Natural killer cell treated with Interleukin-12 subunit alpha and Interleukin-12 subunit beta and Interleukin-15 and Interleukin-18, amount 100 ng/mL, for 72 hours (primary cell): ENCODE measurements around the gene JAKMIP2. TPM values are rescaled to one million over a fixed set of nuclear protein-coding genes. Genes with fewer than 3 reads are reported as not detected.

Experiments
- ATAC-seq, 2 donors: fragments of 150-1000 bp; cut with Tn5 transposase in 1 of 2; sonication (Bioruptor Pico), chemical (Tn5 transposase) in 1 of 2; 2 replicates each; pipeline ENCODE4 v1.10.0; 2021
- DNase-seq: peaks from one replicate; pipeline ENCODE4 v3.0.0; 2022; ENCODE audit warnings: low spot score
- H3K27ac Mint-ChIP-seq, 2 donors: 1 replicate in 1 of 2; 2 replicates in 1 of 2; pipeline ENCODE4 v1.8.0; 2022; ENCODE audit warnings: mixed read lengths in 2 of 2, mild to moderate bottlenecking in 1 of 2, moderate library complexity in 1 of 2
- H3K27me3 Mint-ChIP-seq, 2 donors: 1 replicate in 1 of 2; 2 replicates in 1 of 2; pipeline ENCODE4 v1.8.0; 2022; ENCODE audit warnings: mixed read lengths in 2 of 2
- H3K36me3 Mint-ChIP-seq: one replicate; pipeline ENCODE4 v1.8.0; 2022; ENCODE audit warnings: mixed read lengths
- H3K4me1 Mint-ChIP-seq, 2 donors: 1 replicate in 1 of 2; 2 replicates in 1 of 2; pipeline ENCODE4 v1.8.0; 2022; ENCODE audit warnings: low read depth in 2 of 2, mixed read lengths in 2 of 2, mild to moderate bottlenecking in 1 of 2
- H3K4me3 Mint-ChIP-seq: one replicate; pipeline ENCODE4 v1.8.0; 2022; ENCODE audit warnings: mixed read lengths
- H3K9me3 Mint-ChIP-seq: 2 replicates; pipeline ENCODE4 v1.8.0; 2022; ENCODE audit warnings: mixed read lengths
- total RNA-seq, 2 donors: library from RNA; stranded (reverse); gene quantifications; one replicate each; pipeline ENCODE4 v1.2.3, GENCODE V29; 2022

Gene JAKMIP2
- total RNA-seq, 2 donors from 2014 or later = 5.5 to 6.8 TPM

- ATAC-seq = no peak
- no peak for DNase-seq
- H3K4me1 Mint-ChIP-seq = peaks cover 14 to 25% of the 10 kb centered on the region in 2 donors
- H3K36me3 Mint-ChIP-seq = peaks cover 3% of the 10 kb centered on the region
- H3K9me3 Mint-ChIP-seq = no peaks in the 10 kb centered on the region
- no peak overlapping the region for H3K27ac Mint-ChIP-seq
- no peak overlapping the region for H3K4me3 Mint-ChIP-seq
- H3K27me3 Mint-ChIP-seq = no peaks in the 10 kb centered on the region
Measured at GRCh38 chr5:147689426-147689825, 93.1 kb downstream of the JAKMIP2 start.

DNA sequence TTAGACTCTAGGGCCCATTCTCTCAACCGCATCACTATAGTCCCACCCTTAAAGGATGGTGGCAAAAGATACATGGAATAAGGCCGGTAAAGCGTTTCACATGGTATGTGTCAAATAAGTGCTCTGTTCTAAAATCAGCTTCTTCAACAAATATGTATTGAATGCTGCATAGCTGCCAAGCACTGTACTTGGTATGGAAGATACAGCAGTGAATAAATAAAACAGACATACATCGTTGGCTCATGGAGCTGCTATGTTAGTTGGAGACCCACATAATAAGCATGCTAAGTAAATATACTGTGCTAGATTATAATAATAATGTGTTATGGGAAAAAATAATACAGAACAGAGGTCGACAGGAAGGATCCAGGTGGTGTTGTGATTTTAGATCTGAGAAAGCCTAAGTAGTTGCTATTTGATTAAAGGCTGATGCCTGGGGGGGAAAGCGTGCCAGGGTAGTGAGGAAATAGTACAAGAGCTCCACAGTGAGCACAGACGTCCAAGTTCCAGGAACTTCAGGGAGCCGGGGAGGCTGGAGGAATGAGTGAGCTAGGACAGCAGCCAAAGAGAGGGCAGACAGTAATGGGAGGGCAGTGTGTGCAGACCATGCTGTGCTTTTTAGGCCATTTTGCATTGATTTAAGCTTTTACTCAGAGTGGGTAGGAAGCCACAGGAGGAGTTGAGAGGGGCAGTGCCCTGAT is 93.7 kb downstream of the JAKMIP2 start:
- no peak overlapping the region for H3K27ac Mint-ChIP-seq

DNA sequence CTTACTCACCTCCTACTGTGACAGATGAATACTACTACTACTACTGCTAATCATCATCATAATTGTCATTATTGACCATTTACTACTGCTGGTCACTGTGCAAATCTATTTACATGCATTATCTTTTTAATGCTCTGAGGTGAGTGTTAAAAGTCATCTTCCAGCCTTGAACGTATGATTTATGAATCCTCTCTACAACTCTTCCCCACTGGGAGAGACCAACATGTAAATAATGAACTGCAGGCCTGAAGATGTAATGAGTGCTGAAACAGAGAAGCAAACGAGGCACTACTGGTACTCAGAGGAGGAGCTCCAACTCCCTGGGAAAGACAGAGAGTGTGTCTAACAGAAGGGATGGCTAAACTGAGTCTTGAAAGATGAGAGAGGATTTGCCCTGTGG is 95.4 kb downstream of the JAKMIP2 start:
- Mint-ChIP-seq H3K27ac (no peak overlapping the region), H3K4me1 (peaks cover 7 to 19% of the 10 kb centered on the region in 2 donors), H3K36me3 (no peaks in the 10 kb centered on the region), H3K27me3 (no peaks in the 10 kb centered on the region), H3K9me3 (no peaks in the 10 kb centered on the region), H3K4me3 (no peak overlapping the region)
- ATAC-seq (no peak), DNase-seq (no peak)

More for the DNA sequence above, 93.7 kb downstream of the JAKMIP2 start:
- Mint-ChIP-seq H3K4me3 (no peak overlapping the region), H3K27me3 (no peaks in the 10 kb centered on the region), H3K36me3 (no peaks in the 10 kb centered on the region), H3K9me3 (no peaks in the 10 kb centered on the region), H3K4me1 (peaks cover 11 to 24% of the 10 kb centered on the region in 2 donors)
- DNase-seq = no peak
- no peak for ATAC-seq

GRCh38 chr5:147686421-147686820 is 96.1 kb downstream of the JAKMIP2 start:
- DNase-seq = no peak
- H3K4me3 Mint-ChIP-seq = no peak overlapping the region
- no peak for ATAC-seq
- H3K4me1 Mint-ChIP-seq = peaks cover 5 to 19% of the 10 kb centered on the region in 2 donors
- no peak overlapping the region for H3K27ac Mint-ChIP-seq
- no peaks in the 10 kb centered on the region for H3K27me3 Mint-ChIP-seq
- no peaks in the 10 kb centered on the region for H3K9me3 Mint-ChIP-seq
- H3K36me3 Mint-ChIP-seq = no peaks in the 10 kb centered on the region

DNA sequence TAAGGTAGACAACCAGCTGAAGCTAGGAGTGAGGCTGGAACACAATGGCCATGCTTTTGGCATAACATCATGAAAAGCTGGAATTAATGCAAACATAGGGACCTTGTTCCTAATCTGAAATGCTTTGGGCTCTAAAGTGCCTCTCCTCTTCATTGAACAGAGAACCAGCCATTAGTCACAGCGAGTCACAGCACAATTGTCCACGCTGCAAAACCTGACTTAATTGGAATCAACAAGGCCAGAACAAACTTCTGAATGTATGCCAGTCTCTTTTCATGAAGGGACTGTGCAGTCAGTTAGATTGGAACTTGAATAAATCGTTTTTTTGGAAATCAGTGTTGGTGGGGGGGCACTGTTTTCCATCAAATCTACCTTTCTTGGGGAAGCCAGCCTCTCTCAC is 96.5 kb downstream of the JAKMIP2 start:
- H3K4me3 Mint-ChIP-seq = no peak overlapping the region
- H3K27me3 Mint-ChIP-seq = no peaks in the 10 kb centered on the region
- H3K4me1 Mint-ChIP-seq = peaks cover 7 to 19% of the 10 kb centered on the region in 2 donors
- H3K36me3 Mint-ChIP-seq = no peaks in the 10 kb centered on the region
- DNase-seq (no peak), ATAC-seq (no peak)
- no peak overlapping the region for H3K27ac Mint-ChIP-seq
- no peaks in the 10 kb centered on the region for H3K9me3 Mint-ChIP-seq

GRCh38 chr5:147675168-147675567 is 107.4 kb downstream of the JAKMIP2 start:
- Mint-ChIP-seq H3K27me3 (no peaks in the 10 kb centered on the region), H3K4me1 (no peaks in the 10 kb centered on the region), H3K36me3 (no peaks in the 10 kb centered on the region), H3K4me3 (no peak overlapping the region), H3K9me3 (no peaks in the 10 kb centered on the region), H3K27ac (no peak overlapping the region)
- DNase-seq = no peak
- ATAC-seq = no peak

DNA sequence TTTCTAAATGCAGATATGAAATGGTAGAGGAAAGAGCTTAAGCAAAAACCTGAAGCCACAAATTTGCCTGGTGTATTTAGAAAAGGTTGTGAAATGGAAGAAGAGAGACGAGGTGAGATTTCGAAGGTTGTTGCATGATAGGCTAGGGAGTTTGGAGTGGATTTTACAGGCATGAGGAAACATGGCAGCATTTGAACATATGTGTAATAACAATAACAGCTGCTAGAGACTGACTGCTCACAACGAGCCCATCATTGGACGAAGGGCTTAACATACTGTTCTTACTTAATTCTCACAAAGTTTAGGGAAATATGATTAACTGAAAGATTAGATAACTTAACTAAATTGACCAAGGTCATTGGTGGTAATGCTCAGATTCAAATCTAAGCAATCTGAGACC is 108.1 kb downstream of the JAKMIP2 start:
- ATAC-seq (no peak), DNase-seq (no peak)

DNA sequence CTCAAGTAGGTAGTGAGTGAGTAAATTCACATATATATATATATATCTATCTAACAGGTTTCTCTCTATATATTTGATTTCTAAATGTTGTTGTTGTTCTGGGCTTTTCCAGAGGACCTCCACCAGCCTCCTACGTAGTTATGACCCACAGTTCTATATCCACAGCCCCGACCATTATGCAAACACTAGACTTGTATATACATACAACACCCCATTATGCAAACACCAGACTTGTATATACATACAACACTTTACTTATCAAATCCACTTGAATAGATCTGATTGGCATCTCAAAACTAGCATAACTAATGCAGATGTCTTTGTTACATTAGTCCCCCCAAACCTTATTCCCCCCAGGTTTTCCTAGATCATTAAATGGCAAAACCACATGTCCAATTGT is 108.7 kb downstream of the JAKMIP2 start:
- ATAC-seq (no peak), DNase-seq (no peak)
- no peak overlapping the region for H3K4me3 Mint-ChIP-seq
- no peaks in the 10 kb centered on the region for H3K9me3 Mint-ChIP-seq
- no peaks in the 10 kb centered on the region for H3K27me3 Mint-ChIP-seq
- no peaks in the 10 kb centered on the region for H3K4me1 Mint-ChIP-seq
- no peak overlapping the region for H3K27ac Mint-ChIP-seq
- no peaks in the 10 kb centered on the region for H3K36me3 Mint-ChIP-seq

More for the DNA sequence above, 108.1 kb downstream of the JAKMIP2 start:
- H3K27me3 Mint-ChIP-seq = no peaks in the 10 kb centered on the region
- H3K27ac Mint-ChIP-seq = no peak overlapping the region
- H3K36me3 Mint-ChIP-seq = no peaks in the 10 kb centered on the region
- no peaks in the 10 kb centered on the region for H3K4me1 Mint-ChIP-seq
- H3K4me3 Mint-ChIP-seq = no peak overlapping the region
- H3K9me3 Mint-ChIP-seq = no peaks in the 10 kb centered on the region

GRCh38 chr5:147673266-147673665 is 109.3 kb downstream of the JAKMIP2 start:
- H3K9me3 Mint-ChIP-seq = no peaks in the 10 kb centered on the region
- H3K4me3 Mint-ChIP-seq = no peak overlapping the region
- DNase-seq (no peak), ATAC-seq (no peak)
- no peaks in the 10 kb centered on the region for H3K36me3 Mint-ChIP-seq
- no peaks in the 10 kb centered on the region for H3K27me3 Mint-ChIP-seq
- H3K27ac Mint-ChIP-seq = no peak overlapping the region
- no peaks in the 10 kb centered on the region for H3K4me1 Mint-ChIP-seq

DNA sequence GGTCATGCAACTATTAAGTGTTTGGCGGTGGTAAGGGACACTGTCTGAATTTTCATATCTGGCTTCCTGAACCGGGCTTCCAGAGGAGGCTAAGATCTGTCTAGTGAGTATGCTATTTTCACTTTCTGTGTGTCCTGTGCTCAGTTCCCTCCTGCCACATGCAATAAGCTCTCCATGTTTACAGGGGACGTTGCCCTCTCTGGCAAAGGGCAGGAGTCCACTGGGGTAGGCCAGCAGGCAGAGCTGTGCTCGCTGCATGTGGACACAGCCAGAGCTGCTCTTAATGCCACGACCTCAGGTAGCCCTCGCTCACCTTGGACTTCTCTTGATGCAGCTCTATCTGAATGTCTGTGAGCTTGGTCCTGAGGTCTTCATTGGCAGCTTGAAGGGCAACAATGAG is 111.2 kb downstream of the JAKMIP2 start:
- H3K4me1 Mint-ChIP-seq = no peaks in the 10 kb centered on the region
- no peaks in the 10 kb centered on the region for H3K9me3 Mint-ChIP-seq
- no peaks in the 10 kb centered on the region for H3K36me3 Mint-ChIP-seq
- DNase-seq (no peak), ATAC-seq (no peak)
- no peak overlapping the region for H3K27ac Mint-ChIP-seq
- no peaks in the 10 kb centered on the region for H3K27me3 Mint-ChIP-seq
- no peak overlapping the region for H3K4me3 Mint-ChIP-seq

DNA sequence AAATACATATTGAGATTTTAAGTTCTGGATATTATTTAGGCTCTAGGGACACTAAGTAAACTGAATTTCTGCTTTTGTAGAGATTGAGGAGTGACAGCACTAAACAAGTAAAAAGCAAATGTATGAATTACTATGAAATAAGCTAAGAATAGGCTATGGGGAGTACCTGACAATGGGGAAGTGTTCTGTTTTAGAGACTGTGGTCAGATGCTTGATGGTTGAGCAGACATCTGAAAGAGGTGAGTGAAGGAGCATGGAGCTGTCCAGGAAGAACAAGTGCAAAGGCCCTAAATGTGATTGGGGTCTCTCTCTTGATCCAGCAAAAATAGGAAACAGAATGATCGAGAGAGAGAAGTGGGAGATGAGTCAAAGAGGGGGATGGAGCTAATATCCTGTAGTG is 111.7 kb downstream of the JAKMIP2 start:
- Mint-ChIP-seq H3K9me3 (no peaks in the 10 kb centered on the region), H3K27me3 (no peaks in the 10 kb centered on the region), H3K4me1 (no peaks in the 10 kb centered on the region), H3K27ac (no peak overlapping the region), H3K4me3 (no peak overlapping the region), H3K36me3 (no peaks in the 10 kb centered on the region)
- DNase-seq = no peak
- ATAC-seq = no peak

DNA sequence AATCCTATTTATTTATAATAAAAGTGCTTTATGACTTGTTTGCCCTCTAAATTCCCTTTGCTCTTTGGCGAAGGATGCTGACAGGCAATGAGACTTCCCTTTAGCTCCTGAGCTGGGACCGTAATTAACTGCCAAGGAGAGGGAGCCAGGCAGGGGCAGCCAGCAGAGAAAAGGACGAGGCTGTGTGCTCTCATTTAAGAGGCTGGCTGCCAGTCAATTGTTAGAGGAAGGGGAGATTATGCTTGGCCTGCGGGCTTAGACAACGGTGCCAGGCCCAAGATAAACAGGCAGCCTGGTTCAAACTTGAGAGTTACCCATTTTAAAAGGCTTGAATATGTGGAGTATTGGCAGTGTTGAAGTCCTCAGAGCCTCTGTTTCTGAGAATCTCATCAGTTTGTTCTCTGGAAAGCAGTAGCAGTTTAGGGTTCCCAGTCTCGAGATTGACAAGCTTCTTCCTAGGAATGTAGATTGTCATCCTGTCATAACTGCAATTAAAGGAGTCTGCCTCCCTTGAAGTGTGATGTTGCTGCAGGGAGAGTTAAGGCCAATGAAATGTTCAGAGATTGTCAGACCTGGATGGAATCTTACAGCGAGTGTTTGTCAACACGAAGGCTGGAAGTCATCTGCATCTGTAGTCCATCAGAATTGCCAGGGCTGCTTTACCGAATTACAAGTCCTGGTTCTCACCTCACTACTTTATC is 113.2 kb downstream of the JAKMIP2 start:
- Mint-ChIP-seq H3K4me3 (no peak overlapping the region), H3K27me3 (no peaks in the 10 kb centered on the region), H3K36me3 (no peaks in the 10 kb centered on the region), H3K4me1 (no peaks in the 10 kb centered on the region), H3K9me3 (no peaks in the 10 kb centered on the region), H3K27ac (no peak overlapping the region)
- ATAC-seq (no peak), DNase-seq (no peak)

DNA sequence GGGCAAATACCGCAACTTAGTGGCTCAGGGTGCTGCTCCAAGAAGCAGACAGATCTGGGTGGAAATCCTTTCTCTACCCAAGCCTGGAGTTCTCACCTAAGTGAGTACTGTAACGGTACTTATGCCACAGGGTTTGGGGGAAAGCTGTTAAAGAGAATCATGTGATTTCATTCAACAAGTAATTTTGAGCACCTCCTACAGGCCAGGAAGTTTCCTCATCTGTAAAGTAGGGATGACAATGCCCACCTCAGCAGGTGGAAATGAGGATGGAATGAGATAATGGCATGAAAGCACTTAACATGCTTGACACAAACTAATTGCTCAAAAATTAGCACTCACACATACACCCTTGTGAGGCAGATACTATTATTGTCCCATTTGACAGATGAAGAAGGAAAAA is 114.1 kb downstream of the JAKMIP2 start:
- Mint-ChIP-seq H3K27ac (no peak overlapping the region), H3K27me3 (no peaks in the 10 kb centered on the region), H3K9me3 (no peaks in the 10 kb centered on the region), H3K4me1 (no peaks in the 10 kb centered on the region), H3K36me3 (no peaks in the 10 kb centered on the region), H3K4me3 (no peak overlapping the region)
- ATAC-seq (no peak), DNase-seq (no peak)

DNA sequence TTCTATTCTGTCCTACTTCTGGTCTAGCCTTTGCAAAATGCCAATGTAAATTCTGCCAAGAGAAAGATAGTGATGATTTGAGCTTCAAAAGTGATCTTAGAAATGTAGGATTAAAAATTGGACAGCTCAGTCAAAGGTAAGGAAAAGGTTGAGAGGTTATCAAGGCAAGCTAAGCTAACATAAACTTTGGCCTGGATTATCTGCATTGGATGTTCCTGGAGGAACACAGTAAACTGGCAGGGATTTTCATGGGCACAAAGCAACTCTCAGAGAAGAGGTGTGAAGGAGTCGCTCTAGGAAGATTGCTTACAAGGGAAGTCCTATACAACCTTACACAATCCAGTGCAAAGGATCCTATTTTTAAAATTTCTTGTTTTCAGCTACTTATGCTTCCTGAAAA is 115.2 kb downstream of the JAKMIP2 start:
- no peak overlapping the region for H3K27ac Mint-ChIP-seq
- H3K4me1 Mint-ChIP-seq = no peaks in the 10 kb centered on the region
- H3K9me3 Mint-ChIP-seq = no peaks in the 10 kb centered on the region
- H3K4me3 Mint-ChIP-seq = no peak overlapping the region
- ATAC-seq = no peak
- DNase-seq = no peak
- H3K27me3 Mint-ChIP-seq = no peaks in the 10 kb centered on the region
- H3K36me3 Mint-ChIP-seq = peaks cover 4% of the 10 kb centered on the region
